ENCODE measurements around the gene ZNF300.
A peak's percentile ranks its signal among the peaks of the same experiment; 100 is the strongest.

- no peak for TF ChIP-seq CTCF (IDR thresholded peaks at IDR 0.05)
- TF ChIP-seq POLR2A (IDR thresholded peaks at IDR 0.05), result no peak
- TF ChIP-seq POLR2AphosphoS5 (IDR thresholded peaks at IDR 0.05), result peak in 3 of 4 donors; percentile 26 to 66 (median 54)
Observed at GRCh38 chr5:150904479-150905311, at the start of gene ZNF300.

All from sigmoid colon (tissue), 4 donors.